ENCODE measurements around the gene RBX1. TPM values are rescaled to one million over a fixed set of nuclear protein-coding genes. Genes with fewer than 3 reads are reported as not detected.

Gene RBX1
- polyA plus RNA-seq, 1 experiment, result 104 TPM

- CTCF ChIA-PET, result interaction anchor here (0.6 to 1.1 kb wide), 2 partner anchors 99 to 1491 kb away, joined by 4 to 6 read pairs; no protein-coding TSS in a partner anchor
Measured at GRCh38 chr22:41021613-41022454, 70.7 kb downstream of the RBX1 start.

GRCh38 chr22:41022470-41023298 is 71.5 kb downstream of the RBX1 start:
- POLR2A ChIA-PET, result interaction anchor here (0.7 to 2.6 kb wide), 13 partner anchors 8 to 166 kb away, joined by 3 to 19 read pairs (median 4); partner anchors contain the start of genes EP300, RBX1, ST13 and XPNPEP3
- H3K9me3 ChIP-seq (ENCODE audit: control insufficient read depth, insufficient read depth, low read length), result no peaks in the 10 kb centered on the region
- no peak for TF ChIP-seq CTCF (IDR thresholded peaks at IDR 0.05; ENCODE audit: low read depth, low read length)
- H3K4me3 ChIP-seq (ENCODE audit: low read depth, low read length), result peak overlapping the region; percentile 65
- H3K27ac ChIP-seq (ENCODE audit: low read depth, low read length), result peak overlapping the region; percentile 65
- CTCF ChIA-PET, result interaction anchor here (1.1 kb wide), 1 partner anchor 100 kb away, joined by 4 read pairs; no protein-coding TSS in a partner anchor
- H3K27me3 ChIP-seq (ENCODE audit: control insufficient read depth, insufficient read depth, low read length), result no peaks in the 10 kb centered on the region
- peak; percentile 56 for DNase-seq (ENCODE audit: low read depth, low spot score)

More at GRCh38 chr22:41021613-41022454, 70.7 kb downstream of the RBX1 start:
- peak overlapping the region; percentile 65 for H3K27ac ChIP-seq (ENCODE audit: low read depth, low read length)
- POLR2A ChIA-PET, result interaction anchor here (0.8 to 2.6 kb wide), 14 partner anchors 7 to 165 kb away, joined by 3 to 19 read pairs (median 4); partner anchors contain the start of genes EP300, RBX1, ST13 and XPNPEP3
- peak overlapping the region; percentile 65 for H3K4me3 ChIP-seq (ENCODE audit: low read depth, low read length)
- TF ChIP-seq CTCF (IDR thresholded peaks at IDR 0.05; ENCODE audit: low read depth, low read length), result no peak
- DNase-seq (ENCODE audit: low read depth, low spot score), result no peak
- H3K27me3 ChIP-seq (ENCODE audit: control insufficient read depth, insufficient read depth, low read length), result no peaks in the 10 kb centered on the region
- no peaks in the 10 kb centered on the region for H3K9me3 ChIP-seq (ENCODE audit: control insufficient read depth, insufficient read depth, low read length)

Small RNA genes within 50 kb of the gene (small RNA-seq; reads per million reads assigned to genes)
- gene RF00017 (ENCODE audit: insufficient read length, low read depth) (not detected), gene RNU6-379P (ENCODE audit: insufficient read length, low read depth) (not detected)

Other genes with a start within 250 kb of the RBX1 start
- 24.1 and 28.8 TPM in 2 replicates for gene SLC25A17, start 132.0 kb upstream of the RBX1 start, polyA plus RNA-seq (2011; rRNA removed)
- 193 and 271 TPM in 2 replicates for gene ST13, start 94.7 kb upstream of the RBX1 start, polyA plus RNA-seq (2011; rRNA removed)
- 22.7 and 26.3 TPM in 2 replicates for gene XPNPEP3, start 94.2 kb upstream of the RBX1 start, polyA plus RNA-seq (2011; rRNA removed)
- gene DNAJB7, start 89.3 kb upstream of the RBX1 start, polyA plus RNA-seq (2011; rRNA removed), result not detected in 2 replicates
- 19.6 and 28.4 TPM in 2 replicates for gene EP300, start 141.2 kb downstream of the RBX1 start, polyA plus RNA-seq (2011; rRNA removed)

Data from AG04450 (cell line).